Upper lobe of left lung (tissue), 6 donors: ENCODE results near the gene GCNT3. TPM values are rescaled to one million over a fixed set of nuclear protein-coding genes. Genes with fewer than 3 reads are reported as not detected.

Experiments
- ATAC-seq, 2 donors: fragments of 200-7000 bp; cut with Tn5 transposase; one replicate each; pipeline ENCODE4 v1.9.1; 2022; ENCODE audit warnings: mild to moderate bottlenecking in 2 of 2, moderate library complexity in 2 of 2; ENCODE audit not compliant: low FRiP score in 2 of 2
- DNase-seq, 2 donors: peaks; one replicate each; pipeline ENCODE4 v3.0.0-alpha.2; 2019 to 2020
- H3K27ac ChIP-seq, 4 donors: fragments of 200-600 bp; sonication (generic); one replicate each; pipeline ENCODE4 v1.5.1; 2016 to 2019
- H3K27me3 ChIP-seq, 4 donors: fragments of 200-600 bp; sonication (generic); one replicate each; pipeline ENCODE4 v1.5.1; 2017 to 2019
- H3K36me3 ChIP-seq, 4 donors: fragments of 200-600 bp; sonication (generic); one replicate each; pipeline ENCODE4 v1.5.1; 2016 to 2019
- H3K4me1 ChIP-seq, 4 donors: fragments of 200-600 bp; sonication (generic); one replicate each; pipeline ENCODE4 v1.5.1; 2018 to 2019
- H3K4me3 ChIP-seq, 4 donors: fragments of 200-600 bp; sonication (generic); one replicate each; pipeline ENCODE4 v1.5.1; 2017 to 2019; ENCODE audit warnings: mild to moderate bottlenecking in 2 of 4, moderate library complexity in 1 of 4
- H3K9me3 ChIP-seq, 4 donors: fragments of 200-600 bp; sonication (generic); one replicate each; pipeline ENCODE4 v1.5.1; 2018 to 2019
- EP300 ChIP-seq, 4 donors: sonication (generic); formaldehyde crosslinking; IDR thresholded peaks; one replicate each; pipeline ENCODE4 v1.5.1; 2017; ENCODE audit warnings: antibody characterized with exemption in 4 of 4, control low read depth in 2 of 4
- POLR2A ChIP-seq, 4 donors: fragments of 450-650 bp; IDR thresholded peaks; one replicate each; pipeline ENCODE4 v1.5.1; 2016 to 2017; ENCODE audit warnings: antibody characterized with exemption in 4 of 4, mild to moderate bottlenecking in 2 of 4
- POLR2AphosphoS5 ChIP-seq, 2 donors: sonication (generic); formaldehyde crosslinking; IDR thresholded peaks; one replicate each; pipeline ENCODE4 v1.5.1; 2017; ENCODE audit warnings: antibody characterized with exemption in 2 of 2
- WGBS, 2 donors: methylation state at CpG; one replicate each; pipeline ENCODE4 v1.1.5; 2017 to 2018; 5-methylcytosine and 5-hydroxymethylcytosine counted together
- small RNA-seq, 4 donors: library from RNA; depleted of rRNA; stranded (forward); fragments of <200 nt; gene quantifications; one replicate each; pipeline ENCODE3, GENCODE V24; 2016
- total RNA-seq, 6 donors: library from RNA; depleted of rRNA in 4 of 6; stranded (reverse); fragments of >200 nt in 4 of 6; gene quantifications; one replicate each; pipeline versions ENCODE4 v1.1.0 to v1.2.1, GENCODE V29; 2016 to 2021
- TF ChIP-seq, protein P1 (sequence below), 6 experiments: fragments of 450-650 bp in 4 of 6; fragments of 200-600 bp in 2 of 6; sonication (generic) in 2 of 6; IDR thresholded peaks; one replicate each; pipeline ENCODE4 v1.5.1; 2016 to 2019; ENCODE audit warnings: antibody characterized with exemption in 6 of 6
- donor health status: DM: no; HTN: no; CAD: no; lungs with moderate emphysema.
- donor health status: DM: no; HTN: yes; CAD: no; lungs with severe emphysema.

Gene GCNT3
- total RNA-seq, 6 donors from 2014 or later, result 0.30 to 5.7 (median 1.6) TPM; not detected in 2

DNA sequence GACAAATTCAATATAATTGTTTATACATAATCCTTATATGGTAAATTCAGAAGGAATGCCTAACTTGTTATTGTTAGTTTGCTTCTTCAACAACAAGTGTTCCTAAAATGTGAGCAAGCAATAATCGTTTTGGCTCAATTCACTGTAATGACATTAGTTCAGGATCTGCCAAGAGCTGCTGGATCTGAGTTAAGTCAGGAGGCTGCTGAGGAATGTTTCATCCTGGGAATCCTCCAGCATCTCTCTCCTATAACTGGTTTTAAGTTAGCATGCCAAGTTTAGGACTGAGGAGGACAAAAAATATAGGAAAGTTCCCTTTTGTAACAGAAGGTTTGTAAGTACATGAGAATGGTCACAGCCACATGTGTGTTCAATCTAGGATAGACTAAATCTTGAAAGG lies 50.7 kb downstream of the GCNT3 start:
- H3K36me3 ChIP-seq, result peaks cover 15 to 63% (median 29%) of the 10 kb centered on the region in 4 donors
- H3K4me3 ChIP-seq, result no peak overlapping the region
- no peak overlapping the region for H3K27ac ChIP-seq
- no peak for TF ChIP-seq POLR2AphosphoS5 (IDR thresholded peaks at IDR 0.05)
- TF ChIP-seq, protein P1, sequence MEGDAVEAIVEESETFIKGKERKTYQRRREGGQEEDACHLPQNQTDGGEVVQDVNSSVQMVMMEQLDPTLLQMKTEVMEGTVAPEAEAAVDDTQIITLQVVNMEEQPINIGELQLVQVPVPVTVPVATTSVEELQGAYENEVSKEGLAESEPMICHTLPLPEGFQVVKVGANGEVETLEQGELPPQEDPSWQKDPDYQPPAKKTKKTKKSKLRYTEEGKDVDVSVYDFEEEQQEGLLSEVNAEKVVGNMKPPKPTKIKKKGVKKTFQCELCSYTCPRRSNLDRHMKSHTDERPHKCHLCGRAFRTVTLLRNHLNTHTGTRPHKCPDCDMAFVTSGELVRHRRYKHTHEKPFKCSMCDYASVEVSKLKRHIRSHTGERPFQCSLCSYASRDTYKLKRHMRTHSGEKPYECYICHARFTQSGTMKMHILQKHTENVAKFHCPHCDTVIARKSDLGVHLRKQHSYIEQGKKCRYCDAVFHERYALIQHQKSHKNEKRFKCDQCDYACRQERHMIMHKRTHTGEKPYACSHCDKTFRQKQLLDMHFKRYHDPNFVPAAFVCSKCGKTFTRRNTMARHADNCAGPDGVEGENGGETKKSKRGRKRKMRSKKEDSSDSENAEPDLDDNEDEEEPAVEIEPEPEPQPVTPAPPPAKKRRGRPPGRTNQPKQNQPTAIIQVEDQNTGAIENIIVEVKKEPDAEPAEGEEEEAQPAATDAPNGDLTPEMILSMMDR (IDR thresholded peaks at IDR 0.05), result no peak
- TF ChIP-seq EP300 (IDR thresholded peaks at IDR 0.05), result no peak
- no peak for TF ChIP-seq POLR2A (IDR thresholded peaks at IDR 0.05)
- no peaks in the 10 kb centered on the region for H3K27me3 ChIP-seq
- WGBS, 2 donors, result 80 to 91% methylated on average over 1 of the region's 1 CpG
- ATAC-seq (peak in 1 of 2 donors; percentile 34), DNase-seq (no peak)
- H3K4me1 ChIP-seq, result peaks cover 0 to 6% (median 4%) of the 10 kb centered on the region in 4 donors
- H3K9me3 ChIP-seq, result no peaks in the 10 kb centered on the region

DNA sequence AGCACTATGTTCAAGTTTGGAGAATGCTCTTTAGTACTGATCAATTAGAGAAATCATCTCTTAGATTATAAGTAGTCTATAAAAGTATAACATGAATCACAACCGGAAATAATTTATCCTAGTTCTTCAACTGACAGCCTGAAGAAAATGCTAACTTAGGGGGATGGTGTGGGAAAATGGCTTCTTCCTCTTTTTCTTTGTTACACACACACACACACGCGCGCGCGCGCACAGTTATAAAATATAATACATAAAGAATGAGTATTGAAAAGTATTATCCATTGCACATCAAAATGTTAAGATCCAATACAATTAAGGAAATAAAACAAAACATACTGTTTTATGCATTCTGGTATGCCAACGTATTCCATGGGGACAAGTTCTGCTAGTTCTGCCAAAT lies 57.0 kb downstream of the GCNT3 start:
- Histone ChIP-seq H3K36me3 (peaks cover 29 to 98% (median 62%) of the 10 kb centered on the region in 4 donors), H3K4me1 (no peaks in the 10 kb centered on the region), H3K4me3 (no peak overlapping the region), H3K9me3 (no peaks in the 10 kb centered on the region), H3K27me3 (no peaks in the 10 kb centered on the region), H3K27ac (no peak overlapping the region)
- TF ChIP-seq, protein P1 (IDR thresholded peaks at IDR 0.05), result no peak
- no peak for TF ChIP-seq POLR2A (IDR thresholded peaks at IDR 0.05)
- TF ChIP-seq EP300 (IDR thresholded peaks at IDR 0.05), result no peak
- TF ChIP-seq POLR2AphosphoS5 (IDR thresholded peaks at IDR 0.05), result no peak
- WGBS, 2 donors, result 83 to 91% methylated on average over 8 of the region's 8 CpGs
- ATAC-seq (no peak), DNase-seq (no peak)

Small RNAs within 50 kb of the gene (small RNA-seq; reads per million reads assigned to genes)
- gene RNA5SP396, result 0 reads per million in 4 donors

Other genes with a start within 250 kb of the GCNT3 start
- gene MYO1E, start 238.9 kb upstream of the GCNT3 start, total RNA-seq, result 100 to 1,000 TPM in 2 of 6 donors, 10 to 100 TPM in 4; 39.7 to 161 (median 71.9) TPM
- 10 to 100 TPM in 1 of 6 donors, 1 to 10 TPM in 1, under 1 TPM in 3, not detected in 1; 0.11 to 10.8 (median 0.80) TPM for gene FAM81A, start 173.6 kb upstream of the GCNT3 start, total RNA-seq
- gene GTF2A2, start 45.7 kb downstream of the GCNT3 start, total RNA-seq, result 10 to 100 TPM in 5 of 6 donors, 1 to 10 TPM in 1; 5.5 to 80.1 (median 30.2) TPM
- 100 to 1,000 TPM in 4 of 6 donors, 10 to 100 TPM in 2; 95.0 to 286 (median 152) TPM for gene BNIP2, start 77.5 kb downstream of the GCNT3 start, total RNA-seq